PC-3 (cell line): ENCODE data around the gene RAD54L2. TPM values are rescaled to one million over a fixed set of nuclear protein-coding genes. Genes with fewer than 3 reads are reported as not detected.

Source experiments
- ATAC-seq: fragments of 200-7000 bp; cut with Tn5 transposase; 2 replicates; pipeline ENCODE4 v1.9.1; 2020; ENCODE audit warnings: mild to moderate bottlenecking, moderate library complexity
- BruUV-seq: library from RNA; stranded (reverse); fragments of 400-500 nt; replicated peaks from 2 replicates; lab custom pipeline; 2021; lab: Mats Ljungman, UMichigan
- CTCF ChIA-PET: fragments of 300-600 bp; sonication (Branson Sonifier 250); formaldehyde crosslinking; loops from one replicate; lab custom pipeline; 2022; ENCODE audit warnings: antibody characterized with exemption; lab: Charles Lee
- POLR2A ChIA-PET: fragments of 300-600 bp; sonication (Branson Sonifier 250); formaldehyde crosslinking; loops from one replicate; lab custom pipeline; 2022; ENCODE audit warnings: antibody characterized with exemption; ENCODE audit not compliant: unreplicated experiment; lab: Charles Lee
- DNase-seq: peaks from one replicate; pipeline ENCODE4 v3.0.0-alpha.2; 2015
- H2AFZ ChIP-seq: fragments of 300-600 bp; sonication (generic); 2 replicates; pipeline ENCODE4 v1.6.0; 2016; ENCODE audit warnings: antibody characterized with exemption, low read length
- H3F3A ChIP-seq: fragments of 300-600 bp; sonication (generic); one replicate; pipeline ENCODE4 v1.6.0; 2017; ENCODE audit warnings: antibody characterized with exemption, low read length, control low read depth, mild to moderate bottlenecking; ENCODE audit not compliant: unreplicated experiment
- H3K27ac ChIP-seq: fragments of 300-600 bp; sonication (generic); 2 replicates; pipeline ENCODE4 v1.5.1; 2016; ENCODE audit warnings: mild to moderate bottlenecking, low read length
- H3K27me3 ChIP-seq: fragments of 300-600 bp; sonication (generic); 2 replicates; pipeline ENCODE4 v1.6.1; 2016; ENCODE audit warnings: low read length, mixed read lengths
- H3K36me3 ChIP-seq: fragments of 300-600 bp; sonication (generic); 2 replicates; pipeline ENCODE4 v1.6.1; 2016; ENCODE audit warnings: low read depth, mixed run types, low read length, mixed read lengths
- H3K4me1 ChIP-seq: fragments of 300-600 bp; sonication (generic); 2 replicates; pipeline ENCODE4 v1.5.1; 2016; ENCODE audit warnings: low read length; ENCODE audit not compliant: insufficient read depth
- H3K4me2 ChIP-seq: fragments of 300-600 bp; sonication (generic); 2 replicates; pipeline ENCODE4 v1.6.0; 2016; ENCODE audit warnings: low read length
- H3K4me3 ChIP-seq: fragments of 300-600 bp; sonication (generic); 2 replicates; pipeline ENCODE4 v1.5.1; 2016; ENCODE audit warnings: mild to moderate bottlenecking, low read length, mixed read lengths
- H3K79me2 ChIP-seq: fragments of 300-600 bp; sonication (generic); 2 replicates; pipeline ENCODE4 v1.6.1; 2017; ENCODE audit warnings: low read length, mixed read lengths
- H3K9ac ChIP-seq: fragments of 300-600 bp; sonication (generic); 2 replicates; pipeline ENCODE4 v1.6.0; 2016; ENCODE audit warnings: mild to moderate bottlenecking, low read length
- H3K9me2 ChIP-seq: fragments of 300-600 bp; sonication (generic); replicated peaks from 2 replicates; pipeline ENCODE4 v1.6.1; 2016; ENCODE audit warnings: mixed run types, low read length, mixed read lengths
- H3K9me3 ChIP-seq: fragments of 300-600 bp; sonication (generic); 2 replicates; pipeline ENCODE4 v1.6.1; 2016; ENCODE audit warnings: low read length, mixed read lengths
- H4K20me1 ChIP-seq: fragments of 300-600 bp; sonication (generic); 2 replicates; pipeline ENCODE4 v1.6.1; 2016; ENCODE audit warnings: low read length, mixed read lengths
- CTCF ChIP-seq: fragments of 300-600 bp; sonication (generic); conservative IDR thresholded peaks from 2 replicates; pipeline ENCODE4 v1.5.1; 2017; ENCODE audit warnings: antibody characterized with exemption, low read depth, mild to moderate bottlenecking, low read length
- EZH2 ChIP-seq: fragments of 300-600 bp; sonication (generic); IDR thresholded peaks from one replicate; pipeline ENCODE4 v1.6.1; 2017; ENCODE audit warnings: antibody characterized with exemption, mild to moderate bottlenecking, low read length; ENCODE audit not compliant: unreplicated experiment
- EZH2phosphoT487 ChIP-seq: fragments of 300-600 bp; sonication (generic); IDR thresholded peaks from 2 replicates; pipeline ENCODE4 v1.6.1; 2018; ENCODE audit warnings: mild to moderate bottlenecking, antibody characterized with exemption, low read length, borderline replicate concordance
- intact Hi-C: fragments of 100-400 bp; cut with micrococcal nuclease; formaldehyde crosslinking; loops from 2 replicates; pipeline ENCODE4 v1.9.0; 2023
- total RNA-seq: library from RNA; depleted of rRNA; stranded (reverse); fragments of >200 nt; gene quantifications from 2 replicates; pipeline ENCODE4 v1.2.3, GENCODE V29; 2014

RAD54L2 gene
- total RNA-seq, 1 experiment from 2014 or later, result 17.7 TPM

DNA sequence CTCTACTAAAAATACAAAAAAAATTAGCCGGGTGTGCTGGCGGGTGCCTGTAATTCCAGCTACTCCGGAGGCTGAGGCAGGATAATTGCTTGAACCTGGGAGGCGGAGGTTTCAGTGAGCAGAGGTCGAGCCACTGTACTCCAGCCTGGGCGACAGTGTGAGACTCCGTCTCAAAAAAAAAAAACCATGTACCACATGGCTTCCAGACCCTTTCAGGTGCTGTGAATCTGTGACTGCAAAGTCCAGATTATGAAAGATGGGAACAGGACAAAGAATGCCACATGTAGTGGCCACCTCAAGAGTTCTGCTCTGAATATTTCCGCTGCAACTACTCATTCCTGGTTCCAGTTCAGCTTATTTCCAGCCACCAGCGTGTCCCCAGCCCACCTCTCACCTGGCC is 30.3 kb upstream of the RAD54L2 start:
- H3K27me3 ChIP-seq, result no peaks in the 10 kb centered on the region
- no peaks in the 10 kb centered on the region for H3K36me3 ChIP-seq
- no peaks in the 10 kb centered on the region for H3K9me3 ChIP-seq
- H3F3A ChIP-seq, result no peaks in the 10 kb centered on the region
- no TSS peak for BruUV-seq
- H3K4me2 ChIP-seq, result no peak overlapping the region
- no peaks in the 10 kb centered on the region for H3K9me2 ChIP-seq
- DNase-seq (no peak), ATAC-seq (no peak)
- no peaks in the 10 kb centered on the region for H4K20me1 ChIP-seq
- no peak for TF ChIP-seq CTCF
- no peak for TF ChIP-seq EZH2phosphoT487
- no peak for TF ChIP-seq EZH2
- ChIA-PET CTCF (no interaction called here), POLR2A (no interaction called here)
- H3K9ac ChIP-seq, result no peak overlapping the region
- H3K27ac ChIP-seq, result no peak overlapping the region
- no peak overlapping the region for H2AFZ ChIP-seq
- H3K4me3 ChIP-seq, result no peak overlapping the region
- intact Hi-C loops, result no loop called here
- H3K4me1 ChIP-seq, result no peaks in the 10 kb centered on the region
- no peaks in the 10 kb centered on the region for H3K79me2 ChIP-seq

DNA sequence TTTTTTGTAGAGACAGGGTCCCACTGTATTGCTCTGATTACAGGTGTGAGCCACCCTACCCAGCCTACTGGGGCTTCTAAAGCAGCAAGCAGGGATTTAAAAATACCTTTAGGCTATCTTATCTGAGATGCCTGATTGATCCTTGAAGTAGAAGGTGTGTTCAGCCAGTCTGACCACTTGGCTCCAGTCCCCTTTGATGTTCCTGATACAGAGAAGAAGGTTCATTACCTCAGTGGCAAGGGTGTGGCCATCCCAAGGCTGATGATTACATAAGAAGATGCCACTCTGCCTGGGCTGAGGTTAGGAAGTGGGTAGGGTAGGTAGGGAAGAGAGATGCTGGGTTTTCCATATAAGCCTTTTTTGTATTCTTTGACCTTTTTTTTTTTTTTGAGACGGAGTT is 27.5 kb upstream of the RAD54L2 start:
- Histone ChIP-seq H3F3A (no peaks in the 10 kb centered on the region), H4K20me1 (no peaks in the 10 kb centered on the region), H3K27me3 (no peaks in the 10 kb centered on the region), H3K36me3 (no peaks in the 10 kb centered on the region), H3K27ac (no peak overlapping the region), H3K79me2 (no peaks in the 10 kb centered on the region), H3K9ac (no peak overlapping the region), H3K4me3 (no peak overlapping the region), H2AFZ (no peak overlapping the region), H3K9me3 (no peaks in the 10 kb centered on the region), H3K9me2 (no peaks in the 10 kb centered on the region), H3K4me1 (no peaks in the 10 kb centered on the region), H3K4me2 (no peak overlapping the region)
- POLR2A ChIA-PET, result interaction anchor here (0.5 kb wide), 1 partner anchor 11 kb away, joined by 17 read pairs; no protein-coding TSS in a partner anchor
- ATAC-seq (no peak), DNase-seq (no peak)
- CTCF ChIA-PET, result no interaction called here
- BruUV-seq, result no TSS peak
- intact Hi-C loops, result no loop called here
- TF ChIP-seq EZH2, result no peak
- no peak for TF ChIP-seq EZH2phosphoT487

DNA sequence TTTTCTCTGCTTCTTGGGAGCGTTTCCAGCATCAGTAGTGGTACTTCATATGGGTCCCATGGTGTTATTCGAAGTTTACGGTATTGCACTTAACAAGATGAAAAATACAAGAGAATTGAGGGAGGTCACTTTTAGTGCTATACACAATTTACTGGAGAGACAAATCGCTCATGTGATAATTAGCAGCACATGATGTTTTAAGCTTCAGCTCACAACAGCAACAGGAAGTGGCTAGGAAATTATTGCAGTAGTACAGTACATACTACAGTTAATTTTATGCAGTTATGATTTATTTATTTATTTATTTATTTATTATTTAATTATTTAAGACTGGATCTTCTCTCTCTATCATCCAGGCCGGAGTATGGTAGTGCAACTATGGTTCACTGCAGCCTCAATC is 24.3 kb upstream of the RAD54L2 start:
- Histone ChIP-seq H3F3A (no peaks in the 10 kb centered on the region), H3K9me3 (no peaks in the 10 kb centered on the region), H2AFZ (no peak overlapping the region), H3K4me1 (no peaks in the 10 kb centered on the region), H3K4me2 (no peak overlapping the region), H3K27ac (no peak overlapping the region), H3K79me2 (no peaks in the 10 kb centered on the region), H3K27me3 (no peaks in the 10 kb centered on the region), H3K4me3 (no peak overlapping the region), H3K9me2 (no peaks in the 10 kb centered on the region), H3K9ac (no peak overlapping the region), H4K20me1 (no peaks in the 10 kb centered on the region), H3K36me3 (no peaks in the 10 kb centered on the region)
- no peak for DNase-seq
- intact Hi-C loops, result no loop called here
- CTCF ChIA-PET, result no interaction called here
- no peak for TF ChIP-seq EZH2
- no peak for TF ChIP-seq CTCF
- TF ChIP-seq EZH2phosphoT487, result no peak
- BruUV-seq, result no TSS peak
- ATAC-seq, result no peak
- POLR2A ChIA-PET, result no interaction called here
